T-helper 1 cell treated with Interleukin-12 subunit alpha and Interleukin-12 subunit beta and Interleukin-4 antibody, amounts not matched to agents 30 ng/mL and 1 ng/mL, for 36 hours (primary cell): ENCODE data around the gene COL6A2. TPM values are rescaled to one million over a fixed set of nuclear protein-coding genes. Genes with fewer than 3 reads are reported as not detected.

Source experiments
- intact Hi-C: fragments of 100-400 bp; cut with micrococcal nuclease; formaldehyde crosslinking; loops from one replicate; pipeline ENCODE4 v1.15.1; 2024
- total RNA-seq: library from RNA; stranded (reverse); gene quantifications from 2 replicates; pipeline ENCODE4 v1.2.3, GENCODE V29; 2022

The COL6A2 gene
- total RNA-seq, 1 donor from 2014 or later: 2.6 TPM

DNA sequence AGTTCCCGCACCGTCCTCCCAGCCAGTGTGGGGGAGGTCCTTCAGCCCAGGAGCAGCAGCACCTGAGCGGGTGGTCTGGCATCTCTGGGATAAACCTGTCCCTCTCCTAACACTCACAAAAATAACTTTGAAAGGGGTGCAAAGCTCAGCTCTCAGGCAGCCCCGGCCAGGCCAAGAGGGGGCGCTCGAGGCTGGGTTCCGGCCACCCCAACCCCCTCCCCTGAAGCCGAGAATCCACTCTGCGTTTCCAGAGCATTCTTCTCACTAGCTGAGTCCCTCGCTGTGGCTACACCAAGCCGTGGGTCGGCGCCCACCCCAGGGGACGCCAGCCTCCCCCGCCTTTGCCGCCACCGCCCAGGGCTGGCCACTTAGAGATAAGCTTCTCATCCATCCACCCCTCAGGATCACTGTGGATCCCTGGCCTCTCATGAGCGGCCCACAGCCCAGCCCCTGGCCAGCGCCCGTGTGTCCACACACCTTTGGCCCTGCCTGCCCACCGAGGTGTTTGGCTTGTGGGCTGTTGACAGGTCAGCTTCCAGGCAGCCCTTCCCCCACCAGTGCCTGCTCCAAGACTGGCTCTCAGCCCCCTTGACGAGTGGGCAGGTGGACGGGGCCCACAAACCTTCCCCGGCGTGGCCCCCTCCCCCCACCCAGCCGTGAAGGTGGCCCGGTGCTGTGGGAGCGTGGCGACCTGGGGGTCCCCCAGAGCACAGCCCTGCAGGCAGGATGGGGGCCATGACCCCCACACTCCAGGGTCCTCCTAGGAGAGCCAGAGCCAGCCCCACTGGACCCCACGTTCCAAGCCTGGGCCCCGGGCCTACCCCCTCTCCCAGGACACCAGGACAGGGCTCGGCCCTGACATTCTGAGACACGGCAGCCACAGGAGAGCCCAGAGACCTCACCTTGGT is 55.6 kb downstream of the COL6A2 start:
- intact Hi-C loops: no loop called here

DNA sequence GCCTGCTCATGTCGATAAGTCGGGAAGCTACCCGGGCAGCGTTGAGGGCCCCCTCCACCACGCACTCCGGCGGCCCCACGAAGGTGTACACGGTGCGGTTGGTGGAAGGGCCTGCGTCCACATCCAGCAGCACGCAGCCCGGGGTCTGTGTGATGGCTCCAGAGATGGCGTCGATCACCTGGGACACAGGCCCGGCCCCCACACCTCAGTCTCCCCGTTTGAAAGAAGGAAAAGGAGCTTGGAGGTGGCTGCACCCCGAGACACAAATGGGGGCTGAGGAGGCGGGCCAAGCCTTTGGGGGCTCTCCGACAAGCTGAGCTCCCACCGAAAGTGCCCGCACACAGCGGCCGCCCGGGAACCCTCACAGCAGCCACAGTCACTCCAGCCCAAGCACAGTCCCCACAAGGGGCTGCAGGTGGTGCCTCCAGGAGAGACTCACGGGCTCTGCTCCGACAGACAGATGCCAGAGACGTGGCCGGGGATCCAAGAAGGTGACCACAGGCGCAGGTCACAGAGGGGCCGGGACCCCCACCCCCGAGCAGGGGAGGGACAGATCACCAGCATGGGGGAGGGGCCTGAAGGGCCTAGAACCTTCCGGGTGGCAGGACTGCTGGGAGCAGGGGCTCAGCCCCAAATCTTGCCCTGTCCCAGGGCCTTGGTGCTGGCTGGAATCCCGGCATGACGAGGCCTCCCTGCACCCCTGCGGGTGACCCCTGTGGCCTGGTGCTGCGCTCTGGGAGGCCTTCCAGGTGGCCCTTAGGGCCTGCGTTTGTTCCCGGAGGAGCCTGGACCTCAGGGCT is 56.4 kb downstream of the COL6A2 start:
- intact Hi-C loops: no loop called here

DNA sequence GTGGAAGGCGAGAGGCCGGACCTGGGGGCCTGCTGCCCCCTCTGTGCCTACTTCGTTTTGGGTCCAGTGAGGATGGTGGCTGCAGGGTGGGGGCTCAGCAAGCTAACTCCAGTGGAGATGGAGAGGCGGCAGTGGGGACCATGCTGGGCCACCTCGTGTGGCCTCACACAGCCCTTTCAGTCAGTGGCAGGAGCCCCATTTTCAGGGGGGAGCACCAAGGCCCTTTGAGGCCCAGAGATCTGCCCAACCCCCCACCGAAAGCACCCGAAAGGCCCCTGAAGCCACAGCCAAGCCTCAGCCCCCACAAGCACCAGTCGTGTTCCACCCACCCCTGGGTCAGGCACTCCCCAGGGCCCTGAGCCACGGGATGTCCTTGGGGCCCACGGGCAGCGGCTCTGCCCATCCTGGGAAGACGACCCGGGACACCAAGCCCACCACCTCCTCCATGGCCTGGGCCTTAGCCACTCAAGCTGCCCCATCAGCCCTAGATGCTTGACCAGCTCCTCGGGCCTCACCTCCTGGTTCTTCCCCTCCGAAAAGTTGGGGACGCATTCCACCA is 57.1 kb downstream of the COL6A2 start:
- intact Hi-C loops: no loop called here

- intact Hi-C loops: no loop called here
Observed at GRCh38 chr21:46155514-46156377, 57.8 kb downstream of the COL6A2 start, which contains the start of gene FTCD. Gene FTCD, minus strand, starts transcription at chr21:46155579. Its CDS starts 56 bp downstream, at chr21:46155523.

DNA sequence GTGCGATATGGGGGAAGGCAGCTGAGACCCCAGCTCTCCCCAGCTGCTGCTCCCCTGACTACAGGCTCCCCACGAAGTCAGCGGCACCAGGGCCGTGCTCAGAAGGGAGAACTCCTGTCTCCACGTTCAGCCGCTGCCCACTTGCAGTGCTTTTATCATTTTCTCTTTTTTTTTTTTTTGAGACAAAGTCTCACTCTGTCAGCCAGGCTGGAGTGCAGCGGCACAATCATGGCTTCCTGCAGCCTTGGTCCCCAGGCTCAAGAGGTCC is 58.4 kb downstream of the COL6A2 start:
- intact Hi-C loops: no loop called here

- intact Hi-C loops: no loop called here
Observed at GRCh38 chr21:46156678-46157077, 58.8 kb downstream of the COL6A2 start.

- intact Hi-C loops: no loop called here
Observed at GRCh38 chr21:46157396-46157986, 59.6 kb downstream of the COL6A2 start.

DNA sequence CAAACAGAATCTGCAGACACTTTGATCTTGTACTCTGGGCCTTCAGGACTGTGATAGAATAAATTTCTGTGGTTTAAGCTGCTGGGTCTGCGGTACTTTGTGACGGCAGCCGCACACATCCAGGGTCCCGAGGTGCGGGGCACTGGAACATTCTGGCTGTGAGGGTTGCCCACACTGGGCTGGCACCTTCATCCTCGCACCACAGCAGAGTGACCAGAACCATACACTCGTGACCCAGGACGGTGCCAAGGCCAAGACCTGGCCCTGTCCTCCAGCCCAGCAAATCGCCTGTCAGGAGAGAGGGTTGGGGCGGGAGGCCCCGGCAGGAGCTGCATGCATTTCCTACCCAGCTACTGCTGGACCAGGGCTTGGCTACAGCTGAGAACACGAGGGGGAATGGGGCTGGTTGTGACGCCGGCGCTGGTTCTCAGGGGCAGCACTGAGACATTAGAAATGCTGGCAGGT is 60.1 kb downstream of the COL6A2 start:
- intact Hi-C loops: no loop called here

GRCh38 chr21:46158666-46159300 is 60.9 kb downstream of the COL6A2 start:
- intact Hi-C loops: no loop called here

GRCh38 chr21:46159390-46159789 is 61.5 kb downstream of the COL6A2 start:
- intact Hi-C loops: no loop called here

- intact Hi-C loops: no loop called here
Observed at GRCh38 chr21:46159841-46160656, 62.1 kb downstream of the COL6A2 start.

DNA sequence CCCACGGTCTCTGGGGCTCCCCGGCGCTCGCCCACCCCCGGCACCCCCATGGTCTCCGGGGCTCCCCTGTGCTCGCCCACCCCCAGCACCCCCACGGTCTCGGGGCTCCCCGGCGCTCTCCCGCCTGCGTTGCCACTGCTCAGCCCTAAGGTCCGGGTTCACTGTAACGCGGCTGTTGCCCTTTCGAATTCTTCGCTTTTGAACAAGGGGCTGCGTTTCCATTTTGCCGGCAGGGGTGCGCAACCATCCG is 62.7 kb downstream of the COL6A2 start:
- intact Hi-C loops: no loop called here

DNA sequence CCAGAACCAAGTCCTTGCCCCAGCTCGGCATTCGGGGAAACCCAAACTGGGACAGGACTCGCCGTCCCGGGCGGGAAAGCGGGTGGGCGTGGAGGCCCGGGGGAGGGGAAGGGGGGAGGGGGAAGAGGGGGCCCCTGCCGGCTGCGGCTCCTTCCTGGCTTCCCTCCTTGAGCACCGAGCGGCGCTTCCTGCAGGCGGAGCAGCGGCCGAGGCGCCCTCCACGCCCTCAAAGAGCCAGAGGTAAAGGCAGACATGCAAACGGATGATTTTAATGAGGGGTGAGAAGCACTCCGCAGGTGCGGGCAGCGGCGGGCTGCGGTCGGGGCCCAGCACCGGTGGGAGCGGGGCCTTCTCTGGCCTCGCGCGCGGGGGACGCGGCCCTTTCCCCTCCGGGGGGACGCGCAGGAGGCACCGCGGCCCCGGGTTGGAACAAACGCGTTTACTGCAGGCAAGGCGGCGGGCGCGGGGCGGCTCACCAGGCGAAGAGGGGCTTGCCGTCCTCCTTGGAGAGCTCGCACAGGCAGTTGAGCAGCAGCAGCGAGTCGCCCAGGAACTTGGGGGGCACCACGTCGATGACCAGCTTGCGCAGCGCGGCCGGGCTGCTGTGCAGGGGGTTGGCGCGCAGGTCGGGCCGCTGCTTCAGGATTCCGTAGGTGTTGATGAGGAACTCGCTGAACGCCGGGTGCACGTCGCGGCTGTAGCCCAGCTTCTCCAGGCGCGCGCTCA is 63.2 kb downstream of the COL6A2 start:
- intact Hi-C loops: no loop called here

DNA sequence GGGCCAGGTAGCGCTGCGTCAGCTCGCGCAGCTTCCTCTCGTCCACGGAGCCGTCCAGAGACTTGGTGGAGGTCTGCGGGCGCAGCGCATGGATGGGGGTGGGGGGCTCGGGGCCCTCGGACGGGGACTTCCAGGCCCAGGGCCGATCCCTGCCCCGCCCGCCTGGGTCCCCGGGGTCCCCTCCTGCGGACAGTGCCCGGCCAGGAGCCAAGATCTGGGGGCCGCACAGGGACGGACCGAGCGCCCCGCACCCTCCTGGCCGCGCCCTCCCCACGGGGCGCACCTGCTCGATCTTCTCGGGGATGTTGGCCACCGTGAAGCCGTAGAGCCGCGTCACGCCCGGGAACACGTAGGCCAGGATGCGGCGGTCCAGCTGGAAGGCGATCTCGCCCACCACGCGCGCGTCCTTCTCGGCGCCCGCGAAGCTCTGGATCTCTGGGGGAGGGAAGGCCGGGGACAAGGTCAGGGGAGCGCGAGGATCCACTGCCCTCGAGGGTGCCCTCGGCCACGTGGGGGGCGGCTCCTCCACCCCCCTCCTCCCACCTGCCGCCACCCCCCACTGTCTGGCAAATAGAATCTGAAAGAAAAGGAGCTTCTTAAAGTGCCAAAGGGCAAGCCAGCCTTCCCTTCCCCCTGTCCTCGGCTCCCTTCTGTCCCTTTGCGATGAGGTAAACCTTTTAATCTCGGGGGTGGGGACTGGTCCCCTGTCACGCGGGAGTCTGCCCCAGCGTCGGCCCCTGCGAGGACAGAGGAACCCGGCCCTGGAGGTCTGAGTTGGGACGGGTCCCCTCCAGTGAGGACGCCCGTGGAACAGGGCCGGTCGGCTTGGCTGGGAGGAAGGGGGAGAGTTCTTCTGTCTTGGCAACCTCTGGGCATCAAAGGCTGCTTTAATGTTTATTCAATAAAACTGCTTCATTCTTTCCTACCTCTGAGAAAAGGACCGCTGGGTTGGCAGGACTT is 64.0 kb downstream of the COL6A2 start:
- intact Hi-C loops: no loop called here

GRCh38 chr21:46163380-46163779 is 65.5 kb downstream of the COL6A2 start:
- intact Hi-C loops: no loop called here

- intact Hi-C loops: no loop called here
Observed at GRCh38 chr21:46165098-46165497, 67.2 kb downstream of the COL6A2 start.

- intact Hi-C loops: no loop called here
Observed at GRCh38 chr21:46168238-46168637, 70.3 kb downstream of the COL6A2 start.
